WTC11 (cell line): ENCODE results near the gene CALR3.

Experiments
- FOXK1 ChIP-seq: sonication (generic); formaldehyde crosslinking; IDR thresholded peaks from 2 replicates; pipeline ENCODE4 v1.8.0; 2022; ENCODE audit warnings: mild to moderate bottlenecking, moderate library complexity, missing genetic modification reagents
- HMGA2 ChIP-seq: fragments of 250-450 bp; sonication (Bioruptor Pico); IDR thresholded peaks from 2 replicates; pipeline ENCODE4 v1.4.0; 2021; ENCODE audit warnings: mild to moderate bottlenecking, moderate library complexity
- NFYB ChIP-seq: sonication (generic); formaldehyde crosslinking; conservative IDR thresholded peaks from 2 replicates; pipeline ENCODE4 v1.8.0; 2022; ENCODE audit warnings: low read depth, missing genetic modification reagents
- SP1 ChIP-seq: sonication (generic); formaldehyde crosslinking; conservative IDR thresholded peaks from 2 replicates; pipeline ENCODE4 v1.8.1; 2022; ENCODE audit warnings: missing genetic modification reagents
- TF ChIP-seq, protein P1 (sequence below): sonication (generic); formaldehyde crosslinking; IDR thresholded peaks from 2 replicates; pipeline ENCODE4 v1.8.1; 2022; ENCODE audit warnings: mild to moderate bottlenecking, moderate library complexity, missing genetic modification reagents
- TF ChIP-seq, protein P2 (sequence below): fragments of 200-600 bp; IDR thresholded peaks from 2 replicates; pipeline ENCODE4 v1.8.0; 2022; ENCODE audit warnings: antibody characterized with exemption
- TF ChIP-seq, protein P3 (sequence below): sonication (generic); formaldehyde crosslinking; IDR thresholded peaks from 2 replicates; pipeline ENCODE4 v1.8.1; 2023; ENCODE audit warnings: mild to moderate bottlenecking, missing genetic modification reagents
- TF ChIP-seq, protein P4 (sequence below): sonication (generic); formaldehyde crosslinking; IDR thresholded peaks from 2 replicates; pipeline ENCODE4 v1.8.1; 2023; ENCODE audit warnings: mild to moderate bottlenecking, missing genetic modification reagents, moderate library complexity

DNA sequence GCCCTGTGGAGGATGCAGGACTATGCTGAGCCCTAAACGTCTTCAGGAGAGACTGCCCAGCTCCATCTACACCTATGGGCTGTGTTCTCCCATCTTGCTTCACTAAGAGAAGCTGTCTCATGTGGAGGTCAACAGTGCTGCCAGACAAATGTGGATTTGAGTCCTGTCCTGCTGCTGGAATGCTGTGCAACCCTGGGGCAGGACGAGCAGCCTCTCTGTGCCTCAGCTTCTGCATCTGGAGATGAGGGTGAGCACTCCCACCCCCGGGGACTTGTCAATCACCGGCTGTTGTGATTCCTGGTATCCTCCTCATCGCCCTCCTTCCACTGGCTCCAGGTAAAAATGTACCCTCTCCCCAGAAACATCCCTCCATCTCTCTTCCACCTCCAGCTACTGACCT lies 40.5 kb downstream of the CALR3 start:
- TF ChIP-seq, protein P1, sequence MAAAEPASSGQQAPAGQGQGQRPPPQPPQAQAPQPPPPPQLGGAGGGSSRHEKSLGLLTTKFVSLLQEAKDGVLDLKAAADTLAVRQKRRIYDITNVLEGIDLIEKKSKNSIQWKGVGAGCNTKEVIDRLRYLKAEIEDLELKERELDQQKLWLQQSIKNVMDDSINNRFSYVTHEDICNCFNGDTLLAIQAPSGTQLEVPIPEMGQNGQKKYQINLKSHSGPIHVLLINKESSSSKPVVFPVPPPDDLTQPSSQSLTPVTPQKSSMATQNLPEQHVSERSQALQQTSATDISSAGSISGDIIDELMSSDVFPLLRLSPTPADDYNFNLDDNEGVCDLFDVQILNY (CRISPR knock-in tag) = no peak
- no peak for TF ChIP-seq SP1 (CRISPR knock-in tag)
- TF ChIP-seq HMGA2 (CRISPR knock-in tag) = no peak
- TF ChIP-seq, protein P2, sequence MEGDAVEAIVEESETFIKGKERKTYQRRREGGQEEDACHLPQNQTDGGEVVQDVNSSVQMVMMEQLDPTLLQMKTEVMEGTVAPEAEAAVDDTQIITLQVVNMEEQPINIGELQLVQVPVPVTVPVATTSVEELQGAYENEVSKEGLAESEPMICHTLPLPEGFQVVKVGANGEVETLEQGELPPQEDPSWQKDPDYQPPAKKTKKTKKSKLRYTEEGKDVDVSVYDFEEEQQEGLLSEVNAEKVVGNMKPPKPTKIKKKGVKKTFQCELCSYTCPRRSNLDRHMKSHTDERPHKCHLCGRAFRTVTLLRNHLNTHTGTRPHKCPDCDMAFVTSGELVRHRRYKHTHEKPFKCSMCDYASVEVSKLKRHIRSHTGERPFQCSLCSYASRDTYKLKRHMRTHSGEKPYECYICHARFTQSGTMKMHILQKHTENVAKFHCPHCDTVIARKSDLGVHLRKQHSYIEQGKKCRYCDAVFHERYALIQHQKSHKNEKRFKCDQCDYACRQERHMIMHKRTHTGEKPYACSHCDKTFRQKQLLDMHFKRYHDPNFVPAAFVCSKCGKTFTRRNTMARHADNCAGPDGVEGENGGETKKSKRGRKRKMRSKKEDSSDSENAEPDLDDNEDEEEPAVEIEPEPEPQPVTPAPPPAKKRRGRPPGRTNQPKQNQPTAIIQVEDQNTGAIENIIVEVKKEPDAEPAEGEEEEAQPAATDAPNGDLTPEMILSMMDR = no peak
- TF ChIP-seq NFYB (CRISPR knock-in tag) = no peak
- TF ChIP-seq, protein P3, sequence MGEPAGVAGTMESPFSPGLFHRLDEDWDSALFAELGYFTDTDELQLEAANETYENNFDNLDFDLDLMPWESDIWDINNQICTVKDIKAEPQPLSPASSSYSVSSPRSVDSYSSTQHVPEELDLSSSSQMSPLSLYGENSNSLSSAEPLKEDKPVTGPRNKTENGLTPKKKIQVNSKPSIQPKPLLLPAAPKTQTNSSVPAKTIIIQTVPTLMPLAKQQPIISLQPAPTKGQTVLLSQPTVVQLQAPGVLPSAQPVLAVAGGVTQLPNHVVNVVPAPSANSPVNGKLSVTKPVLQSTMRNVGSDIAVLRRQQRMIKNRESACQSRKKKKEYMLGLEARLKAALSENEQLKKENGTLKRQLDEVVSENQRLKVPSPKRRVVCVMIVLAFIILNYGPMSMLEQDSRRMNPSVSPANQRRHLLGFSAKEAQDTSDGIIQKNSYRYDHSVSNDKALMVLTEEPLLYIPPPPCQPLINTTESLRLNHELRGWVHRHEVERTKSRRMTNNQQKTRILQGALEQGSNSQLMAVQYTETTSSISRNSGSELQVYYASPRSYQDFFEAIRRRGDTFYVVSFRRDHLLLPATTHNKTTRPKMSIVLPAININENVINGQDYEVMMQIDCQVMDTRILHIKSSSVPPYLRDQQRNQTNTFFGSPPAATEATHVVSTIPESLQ (CRISPR knock-in tag) = no peak
- TF ChIP-seq, protein P4, sequence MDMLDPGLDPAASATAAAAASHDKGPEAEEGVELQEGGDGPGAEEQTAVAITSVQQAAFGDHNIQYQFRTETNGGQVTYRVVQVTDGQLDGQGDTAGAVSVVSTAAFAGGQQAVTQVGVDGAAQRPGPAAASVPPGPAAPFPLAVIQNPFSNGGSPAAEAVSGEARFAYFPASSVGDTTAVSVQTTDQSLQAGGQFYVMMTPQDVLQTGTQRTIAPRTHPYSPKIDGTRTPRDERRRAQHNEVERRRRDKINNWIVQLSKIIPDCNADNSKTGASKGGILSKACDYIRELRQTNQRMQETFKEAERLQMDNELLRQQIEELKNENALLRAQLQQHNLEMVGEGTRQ = no peak
- TF ChIP-seq FOXK1 = no peak
